Suprapubic skin (tissue), 4 donors: Measurements from ENCODE around the gene PLXNB1. TPM values are rescaled to one million over a fixed set of nuclear protein-coding genes. Genes with fewer than 3 reads are reported as not detected.

Experiments
- DNase-seq, 2 donors: peaks; one replicate each; pipeline ENCODE4 v3.0.0-alpha.2; 2019; ENCODE audit warnings: low spot score in 2 of 2
- H3K27ac ChIP-seq: fragments of 200-600 bp; sonication (generic); one replicate; pipeline ENCODE4 v1.5.1; 2019
- H3K27me3 ChIP-seq: fragments of 200-600 bp; sonication (generic); one replicate; pipeline ENCODE4 v1.5.1; 2019
- H3K36me3 ChIP-seq: fragments of 200-600 bp; sonication (generic); one replicate; pipeline ENCODE4 v1.5.1; 2019
- H3K4me1 ChIP-seq: fragments of 200-600 bp; sonication (generic); one replicate; pipeline ENCODE4 v1.5.1; 2019
- H3K4me3 ChIP-seq: fragments of 200-600 bp; sonication (generic); one replicate; pipeline ENCODE4 v1.5.1; 2019; ENCODE audit warnings: mild to moderate bottlenecking
- H3K9me3 ChIP-seq: fragments of 200-600 bp; sonication (generic); one replicate; pipeline ENCODE4 v1.5.1; 2019
- CTCF ChIP-seq, 2 donors: fragments of 200-600 bp in 1 of 2; fragments of 450-650 bp in 1 of 2; sonication (generic) in 1 of 2; IDR thresholded peaks; one replicate each; pipeline ENCODE4 v1.5.1; 2016 to 2019; ENCODE audit warnings: antibody characterized with exemption in 2 of 2, mild to moderate bottlenecking in 1 of 2, moderate library complexity in 1 of 2
- EP300 ChIP-seq: sonication (generic); formaldehyde crosslinking; IDR thresholded peaks from one replicate; pipeline ENCODE4 v1.6.1; 2017; ENCODE audit warnings: antibody characterized with exemption
- POLR2A ChIP-seq, 2 donors: fragments of 450-650 bp; IDR thresholded peaks; one replicate each; pipeline ENCODE4 v1.6.1; 2017; ENCODE audit warnings: antibody characterized with exemption in 2 of 2, mild to moderate bottlenecking in 2 of 2, moderate library complexity in 2 of 2
- POLR2AphosphoS5 ChIP-seq, 3 donors: sonication (generic); formaldehyde crosslinking; IDR thresholded peaks; one replicate each; pipeline ENCODE4 v1.6.1; 2017; ENCODE audit warnings: antibody characterized with exemption in 3 of 3
- WGBS: methylation state at CpG from one replicate; pipeline ENCODE4 v1.1.5; 2018; 5-methylcytosine and 5-hydroxymethylcytosine counted together
- total RNA-seq, 4 donors: library from RNA; depleted of rRNA; stranded (reverse); fragments of >200 nt; gene quantifications; one replicate each; pipeline ENCODE4 v1.1.0, GENCODE V29; 2016

The PLXNB1 gene
- total RNA-seq, 4 donors from 2014 or later: 188 to 384 (median 220) TPM

- Histone ChIP-seq H3K4me3 (peak overlapping the region; percentile 93), H3K36me3 (peaks cover 10% of the 10 kb centered on the region), H3K9me3 (no peaks in the 10 kb centered on the region), H3K27ac (peak overlapping the region; percentile 97), H3K27me3 (no peaks in the 10 kb centered on the region), H3K4me1 (peaks cover 90% of the 10 kb centered on the region)
- TF ChIP-seq CTCF (IDR thresholded peaks at IDR 0.05): no peak
- TF ChIP-seq POLR2A (IDR thresholded peaks at IDR 0.05): no peak
- TF ChIP-seq EP300: no peak
- TF ChIP-seq POLR2AphosphoS5 (IDR thresholded peaks at IDR 0.05): no peak
- WGBS: 31% methylated on average over 1 of the region's 1 CpG
- no peak for DNase-seq
Measured at GRCh38 chr3:48430708-48431101, 819 bp upstream of the PLXNB1 start.

DNA sequence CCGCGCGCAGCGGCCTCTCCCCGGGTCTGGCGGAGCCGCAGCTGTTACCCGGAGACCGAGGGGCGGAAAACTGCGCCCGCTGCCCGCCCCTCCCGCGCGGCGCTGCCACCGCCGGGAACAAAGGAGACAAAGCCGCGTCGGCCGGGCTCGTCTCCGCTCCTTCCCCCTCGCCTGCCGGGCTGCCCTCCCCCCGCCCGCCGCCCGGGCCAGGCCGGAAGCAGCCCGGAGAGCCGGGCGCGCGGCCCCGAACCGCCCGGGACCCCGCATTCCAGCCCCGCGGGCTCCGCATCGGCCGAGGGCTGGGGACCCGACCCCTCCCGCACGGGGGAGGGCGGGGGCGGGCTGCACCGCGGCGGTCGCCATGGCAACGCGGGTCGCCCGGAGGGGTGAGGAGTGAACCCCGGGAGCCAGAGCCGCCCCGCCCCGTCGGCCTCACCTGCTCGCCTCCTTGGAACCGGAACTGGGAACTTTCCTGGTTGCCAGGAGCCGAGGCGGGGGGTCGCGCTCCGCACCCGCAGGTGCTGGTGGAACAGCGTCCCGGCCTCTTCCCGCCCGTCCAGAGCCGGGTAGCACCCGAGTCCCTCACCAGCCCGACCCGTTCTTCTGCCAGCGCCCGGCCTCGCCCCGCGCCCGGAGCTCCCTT is 448 bp downstream of the PLXNB1 start:
- TF ChIP-seq EP300: no peak
- TF ChIP-seq POLR2A (IDR thresholded peaks at IDR 0.05): peak in 1 of 2 donors; percentile 2
- WGBS: 0% methylated on average over 10 of the region's 86 CpGs
- Histone ChIP-seq H3K4me3 (peak overlapping the region; percentile 93), H3K27ac (peak overlapping the region; percentile 97), H3K27me3 (no peaks in the 10 kb centered on the region), H3K9me3 (no peaks in the 10 kb centered on the region), H3K36me3 (peaks cover 10% of the 10 kb centered on the region), H3K4me1 (peaks cover 90% of the 10 kb centered on the region)
- peak in 1 of 2 donors; percentile 81 for DNase-seq

- H3K27me3 ChIP-seq: no peaks in the 10 kb centered on the region
- TF ChIP-seq EP300: no peak
- TF ChIP-seq POLR2AphosphoS5 (IDR thresholded peaks at IDR 0.05): no peak
- peak in 1 of 2 donors; percentile 40 for TF ChIP-seq POLR2A (IDR thresholded peaks at IDR 0.05)
- H3K27ac ChIP-seq: peak overlapping the region; percentile 97
- DNase-seq: no peak
- H3K9me3 ChIP-seq: no peaks in the 10 kb centered on the region
- peaks cover 89% of the 10 kb centered on the region for H3K4me1 ChIP-seq
- peaks cover 11% of the 10 kb centered on the region for H3K36me3 ChIP-seq
- peak overlapping the region; percentile 93 for H3K4me3 ChIP-seq
- 5% methylated on average over 17 of the region's 60 CpGs for WGBS
Measured at GRCh38 chr3:48428572-48429316, 1.1 kb downstream of the PLXNB1 start.

- WGBS: 52% methylated on average over 5 of the region's 7 CpGs
- TF ChIP-seq POLR2AphosphoS5 (IDR thresholded peaks at IDR 0.05): no peak
- no peak for TF ChIP-seq POLR2A (IDR thresholded peaks at IDR 0.05)
- no peak for TF ChIP-seq CTCF (IDR thresholded peaks at IDR 0.05)
- no peak for TF ChIP-seq EP300
- H3K4me1 ChIP-seq: peaks cover 89% of the 10 kb centered on the region
- H3K9me3 ChIP-seq: no peaks in the 10 kb centered on the region
- H3K27ac ChIP-seq: peak overlapping the region; percentile 97
- no peak for DNase-seq
- H3K27me3 ChIP-seq: no peaks in the 10 kb centered on the region
- peaks cover 15% of the 10 kb centered on the region for H3K36me3 ChIP-seq
- peak overlapping the region; percentile 93 for H3K4me3 ChIP-seq
Measured at GRCh38 chr3:48428088-48428571, 1.8 kb downstream of the PLXNB1 start.

GRCh38 chr3:48427630-48427962 is 2.3 kb downstream of the PLXNB1 start:
- no peaks in the 10 kb centered on the region for H3K9me3 ChIP-seq
- WGBS: 41% methylated on average over 9 of the region's 9 CpGs
- no peak for DNase-seq

More at GRCh38 chr3:48427630-48427962, 2.3 kb downstream of the PLXNB1 start:
- peak overlapping the region; percentile 93 for H3K4me3 ChIP-seq
- no peaks in the 10 kb centered on the region for H3K27me3 ChIP-seq
- no peak for TF ChIP-seq POLR2A (IDR thresholded peaks at IDR 0.05)
- TF ChIP-seq POLR2AphosphoS5 (IDR thresholded peaks at IDR 0.05): no peak
- no peak for TF ChIP-seq EP300
- TF ChIP-seq CTCF (IDR thresholded peaks at IDR 0.05): no peak
- peaks cover 89% of the 10 kb centered on the region for H3K4me1 ChIP-seq
- peaks cover 16% of the 10 kb centered on the region for H3K36me3 ChIP-seq
- peak overlapping the region; percentile 97 for H3K27ac ChIP-seq
